KOPT-K1 (cell line): ENCODE measurements around the gene IWS1.
"Not testable (repeated sequence)": the region's sequence is repeated elsewhere in the genome, so short reads cannot be mapped to it uniquely, and the experiment has no call there.

Experiments
- H3K27ac ChIP-seq: fragments of 200-600 bp; sonication (generic); 2 replicates; pipeline ENCODE4 v1.5.1; 2016; ENCODE audit warnings: antibody characterized with exemption, mild to moderate bottlenecking, low read depth, low read length; ENCODE audit not compliant: poor library complexity, severe bottlenecking
- H3K36me3 ChIP-seq: fragments of 200-600 bp; sonication (generic); 2 replicates; pipeline ENCODE4 v1.5.1; 2017; ENCODE audit warnings: antibody characterized with exemption, mild to moderate bottlenecking, low read length, moderate library complexity; ENCODE audit not compliant: insufficient read depth
- H3K9me3 ChIP-seq: fragments of 200-600 bp; sonication (generic); 2 replicates; pipeline ENCODE4 v1.5.1; 2017; ENCODE audit warnings: antibody characterized with exemption, low read length, mild to moderate bottlenecking; ENCODE audit not compliant: insufficient read depth, poor library complexity, severe bottlenecking

IWS1 gene

GRCh38 chr2:127526132-127527000, at the start of gene IWS1:
Gene IWS1 (minus strand): TSS chr2:127526489. CDS start chr2:127526208, 281 bp downstream.
- Histone ChIP-seq H3K36me3 (peaks cover 29% of the 10 kb centered on the region), H3K27ac (peak within 1 kb of the TSS; percentile 85), H3K9me3 (no peaks in the 10 kb centered on the region)

- H3K27ac ChIP-seq = peak overlapping the region; percentile 10
- no peaks in the 10 kb centered on the region for H3K36me3 ChIP-seq
Measured at GRCh38 chr2:127575941-127576432, 49.7 kb upstream of the IWS1 start.

GRCh38 chr2:127575185-127575765, 49.0 kb upstream of the IWS1 start:
- Histone ChIP-seq H3K9me3 (no peaks in the 10 kb centered on the region), H3K27ac (peak overlapping the region; percentile 28), H3K36me3 (no peaks in the 10 kb centered on the region)

More at GRCh38 chr2:127575941-127576432, 49.7 kb upstream of the IWS1 start:
- no peaks in the 10 kb centered on the region for H3K9me3 ChIP-seq

GRCh38 chr2:127574656-127575055, 48.4 kb upstream of the IWS1 start:
- Histone ChIP-seq H3K9me3 (no peaks in the 10 kb centered on the region), H3K36me3 (no peaks in the 10 kb centered on the region), H3K27ac (peak overlapping the region; percentile 28)

GRCh38 chr2:127573771-127574170, 47.5 kb upstream of the IWS1 start:
- Histone ChIP-seq H3K27ac (no peak overlapping the region), H3K36me3 (no peaks in the 10 kb centered on the region), H3K9me3 (no peaks in the 10 kb centered on the region)

GRCh38 chr2:127573298-127573697, 47.0 kb upstream of the IWS1 start:
- Histone ChIP-seq H3K27ac (no peak overlapping the region), H3K36me3 (no peaks in the 10 kb centered on the region), H3K9me3 (no peaks in the 10 kb centered on the region)

- Histone ChIP-seq H3K36me3 (no peaks in the 10 kb centered on the region), H3K9me3 (no peaks in the 10 kb centered on the region), H3K27ac (no peak overlapping the region)
Measured at GRCh38 chr2:127572841-127573240, 46.6 kb upstream of the IWS1 start.

- H3K27ac ChIP-seq, H3K36me3 ChIP-seq, H3K9me3 ChIP-seq: not testable (repeated sequence)
Measured at GRCh38 chr2:127572352-127572751, 46.1 kb upstream of the IWS1 start.

GRCh38 chr2:127570282-127571250, 44.3 kb upstream of the IWS1 start:
- H3K27ac ChIP-seq = no peak overlapping the region
- no peaks in the 10 kb centered on the region for H3K9me3 ChIP-seq
- no peaks in the 10 kb centered on the region for H3K36me3 ChIP-seq

GRCh38 chr2:127569666-127570065, 43.4 kb upstream of the IWS1 start:
- H3K9me3 ChIP-seq = no peaks in the 10 kb centered on the region
- no peak overlapping the region for H3K27ac ChIP-seq
- H3K36me3 ChIP-seq = no peaks in the 10 kb centered on the region

GRCh38 chr2:127568128-127568527, 41.8 kb upstream of the IWS1 start:
- Histone ChIP-seq H3K36me3 (no peaks in the 10 kb centered on the region), H3K9me3 (no peaks in the 10 kb centered on the region), H3K27ac (no peak overlapping the region)

- H3K27ac ChIP-seq = no peak overlapping the region
Measured at GRCh38 chr2:127567351-127567854, 41.1 kb upstream of the IWS1 start.

GRCh38 chr2:127566576-127566975, 40.3 kb upstream of the IWS1 start:
- H3K36me3 ChIP-seq = no peaks in the 10 kb centered on the region
- no peaks in the 10 kb centered on the region for H3K9me3 ChIP-seq
- H3K27ac ChIP-seq = no peak overlapping the region

More at GRCh38 chr2:127567351-127567854, 41.1 kb upstream of the IWS1 start:
- Histone ChIP-seq H3K9me3 (no peaks in the 10 kb centered on the region), H3K36me3 (no peaks in the 10 kb centered on the region)

GRCh38 chr2:127566139-127566417, 39.8 kb upstream of the IWS1 start:
- H3K27ac ChIP-seq = no peak overlapping the region
- no peaks in the 10 kb centered on the region for H3K36me3 ChIP-seq
- no peaks in the 10 kb centered on the region for H3K9me3 ChIP-seq
